Measurements from ENCODE around the gene HPX. TPM values are rescaled to one million over a fixed set of nuclear protein-coding genes. Genes with fewer than 3 reads are reported as not detected.

HPX gene
- total RNA-seq, 1 donor from 2014 or later: 0.51 TPM

DNA sequence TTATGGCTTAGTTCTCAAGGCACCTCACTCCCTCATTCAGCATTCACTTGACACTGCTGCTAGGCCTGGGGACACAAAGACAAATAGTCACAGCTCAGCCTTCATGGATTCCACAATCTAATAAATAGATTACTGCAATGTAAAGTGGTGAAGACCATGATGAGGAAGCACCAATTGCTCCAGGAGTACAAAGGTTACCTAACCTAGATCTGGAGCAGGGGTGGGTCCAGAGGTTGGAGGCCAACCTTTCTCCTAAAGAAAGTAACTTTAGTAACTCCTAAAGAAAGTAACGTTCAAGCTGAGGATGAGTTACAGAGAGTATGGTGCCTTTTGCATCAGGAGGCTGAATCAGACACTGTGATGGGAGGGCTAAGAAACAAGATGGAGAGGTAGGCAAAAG, 28.8 kb upstream of the HPX start:
- intact Hi-C loops (cut with micrococcal nuclease): no loop called here

GRCh38 chr11:6468712-6469495, 28.1 kb upstream of the HPX start:
- intact Hi-C loops (cut with micrococcal nuclease): no loop called here

DNA sequence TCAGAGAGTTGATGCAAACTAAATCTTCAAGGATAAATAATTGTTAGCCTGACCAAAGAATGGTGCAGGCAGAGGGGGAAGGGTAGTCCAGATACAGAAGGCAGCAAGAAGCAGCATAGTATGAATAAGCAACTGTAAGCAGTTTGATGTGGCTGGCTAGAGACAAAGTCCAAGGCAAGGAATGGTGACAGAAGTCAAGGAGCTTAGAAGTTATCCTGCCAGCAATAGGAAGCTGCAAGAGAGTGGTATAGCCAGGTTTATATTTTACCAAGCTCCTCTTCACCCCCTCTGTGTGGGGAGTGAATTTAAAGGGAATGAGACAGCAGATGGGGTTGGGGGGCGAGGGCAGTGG, 18.3 kb upstream of the HPX start:
- intact Hi-C loops (cut with micrococcal nuclease): no loop called here

DNA sequence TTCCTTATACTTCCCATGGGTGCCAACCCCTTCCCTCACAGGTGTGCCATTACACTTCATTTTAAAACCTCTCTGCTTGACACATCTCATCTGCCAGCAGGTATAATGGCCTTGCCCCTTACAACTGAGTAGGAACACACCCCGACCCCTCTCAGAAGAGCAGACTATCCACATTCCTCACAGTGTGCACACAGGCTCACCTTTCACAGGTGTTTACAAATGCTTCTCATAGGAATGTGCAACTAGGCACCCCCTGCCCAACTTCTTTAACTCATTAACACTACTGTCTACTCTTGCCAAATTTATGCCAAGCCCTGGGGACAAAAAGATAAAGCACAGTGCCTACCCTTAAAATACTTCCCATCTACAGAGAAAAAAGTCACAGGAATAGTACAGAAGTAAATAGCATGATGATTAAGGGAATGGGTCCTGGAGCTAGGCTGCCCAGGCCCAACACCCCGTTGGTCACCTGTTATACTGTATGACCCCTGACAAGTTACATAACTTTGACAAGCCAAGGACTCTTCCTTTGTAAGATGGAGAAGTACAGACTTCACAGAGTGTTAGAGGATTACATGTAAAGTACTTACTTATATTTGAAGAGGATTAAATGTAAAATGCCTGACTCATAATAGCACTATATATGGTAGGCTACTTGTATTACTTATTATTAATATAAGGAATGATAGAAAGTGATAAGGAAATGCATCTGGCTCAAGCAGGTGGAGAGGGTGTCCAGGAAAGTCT, 17.7 kb upstream of the HPX start:
- intact Hi-C loops (cut with micrococcal nuclease): no loop called here

GRCh38 chr11:6457581-6458320, 17.0 kb upstream of the HPX start:
- intact Hi-C loops (cut with micrococcal nuclease): no loop called here

- intact Hi-C loops (cut with micrococcal nuclease): no loop called here
Measured at GRCh38 chr11:6456361-6457073, 15.7 kb upstream of the HPX start.

- intact Hi-C loops (cut with micrococcal nuclease): no loop called here
Measured at GRCh38 chr11:6455070-6455469, 14.3 kb upstream of the HPX start.

DNA sequence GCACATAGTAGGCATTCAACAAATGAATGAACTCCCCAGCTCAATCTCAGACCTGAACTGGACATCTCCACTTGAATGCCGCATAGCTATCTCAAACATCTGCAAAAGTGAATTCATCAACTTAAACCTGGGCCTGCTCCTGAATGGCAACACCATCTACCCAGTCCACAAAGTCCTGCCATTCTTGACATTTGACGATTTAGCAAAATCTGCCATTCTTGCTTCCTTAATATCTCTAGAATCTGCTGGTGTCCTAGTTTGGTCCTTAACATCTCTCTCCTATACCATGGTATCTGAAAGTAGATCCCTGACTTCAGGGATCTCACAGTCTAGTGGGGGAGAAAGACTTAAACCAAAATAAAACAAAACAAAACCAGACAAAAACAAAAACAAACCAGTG, 12.4 kb upstream of the HPX start:
- intact Hi-C loops (cut with micrococcal nuclease): no loop called here

- intact Hi-C loops (cut with micrococcal nuclease): no loop called here
Measured at GRCh38 chr11:6452219-6452618, 11.4 kb upstream of the HPX start.

DNA sequence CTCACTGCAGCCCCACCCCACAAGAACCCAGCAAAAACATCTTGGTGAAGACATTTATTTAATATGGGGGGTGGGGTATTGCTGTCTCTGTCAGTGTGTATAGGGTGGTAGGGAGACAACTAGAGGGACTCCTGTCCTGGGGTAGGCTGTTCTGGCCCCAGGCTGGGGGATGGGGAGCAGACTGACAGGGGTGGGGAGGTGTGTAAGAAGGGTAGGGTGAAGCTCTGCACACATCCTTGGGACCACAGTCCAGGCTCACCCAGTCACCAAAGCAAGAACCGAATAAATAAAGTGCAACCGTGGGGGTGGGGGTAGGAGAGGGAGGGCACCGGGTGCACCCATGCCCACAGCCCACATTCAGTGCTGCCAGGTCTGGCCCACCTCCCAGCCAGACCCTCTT, 7.8 kb upstream of the HPX start:
- intact Hi-C loops (cut with micrococcal nuclease): no loop called here

GRCh38 chr11:6443269-6444003, 2.6 kb upstream of the HPX start:
- intact Hi-C loops (cut with micrococcal nuclease): loop anchor here (1.0 to 2.0 kb wide), 6 partner anchors 24 to 64 kb away; partner anchors contain the start of genes APBB1, ARFIP2, SMPD1 and TIMM10B

- intact Hi-C loops (cut with micrococcal nuclease): loop anchor here (2.0 kb wide), 1 partner anchor 38 kb away; the partner anchor contains the start of genes ARFIP2 and TIMM10B
Measured at GRCh38 chr11:6442441-6442840, 1.7 kb upstream of the HPX start.

DNA sequence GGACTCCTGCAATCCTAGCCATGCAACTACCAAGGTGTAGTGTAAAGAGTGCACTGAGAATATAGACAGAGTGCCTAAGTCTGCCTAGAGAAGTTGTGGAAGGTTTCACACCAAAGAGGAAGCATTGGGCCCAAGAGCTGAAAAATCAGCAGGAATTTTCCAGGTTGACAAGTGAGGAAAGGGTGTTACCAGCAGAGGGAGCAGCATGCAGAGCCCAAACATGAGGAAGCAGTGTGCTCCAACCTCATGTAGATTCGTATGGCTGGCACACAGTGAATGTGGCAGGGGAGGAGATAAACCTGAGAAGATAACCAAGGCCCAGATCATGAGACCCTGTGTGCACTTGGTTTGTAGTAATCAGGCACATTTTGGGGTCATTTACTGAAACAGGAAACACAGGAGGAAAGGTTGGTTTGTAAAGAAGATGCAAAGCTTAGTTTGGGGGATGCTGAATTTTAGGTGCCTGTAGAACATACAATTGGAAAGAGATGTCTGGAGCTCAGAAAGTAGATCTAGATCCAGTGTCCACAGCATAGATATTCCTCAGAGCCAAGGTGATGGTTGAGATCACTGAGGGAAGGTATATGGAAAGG, 1.7 kb downstream of the HPX start:
- intact Hi-C loops (cut with micrococcal nuclease): loop anchor here (1.0 to 2.0 kb wide), 4 partner anchors 20 to 316 kb away; partner anchors contain the start of gene APBB1

DNA sequence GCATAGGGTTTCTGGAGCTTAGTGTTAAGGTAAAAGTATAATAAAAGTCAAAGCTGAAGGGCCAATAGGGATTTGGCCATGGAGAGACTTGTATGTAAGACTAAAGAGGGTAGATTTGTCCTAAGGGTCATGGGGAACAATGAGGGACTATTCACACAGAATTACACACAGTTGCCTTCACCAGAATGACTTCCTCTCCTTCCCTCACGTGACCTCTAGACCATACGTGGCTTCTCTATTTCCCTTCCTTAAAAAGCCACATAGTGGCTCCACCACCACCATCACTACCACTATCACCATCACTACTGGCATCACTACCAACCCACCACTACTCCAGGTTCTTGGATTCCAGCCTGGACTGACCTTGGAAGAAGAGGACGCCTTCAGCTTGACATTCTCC, 2.8 kb downstream of the HPX start:
- intact Hi-C loops (cut with micrococcal nuclease): loop anchor here (1.0 to 2.0 kb wide), 3 partner anchors 19 to 317 kb away; partner anchors contain the start of gene APBB1

DNA sequence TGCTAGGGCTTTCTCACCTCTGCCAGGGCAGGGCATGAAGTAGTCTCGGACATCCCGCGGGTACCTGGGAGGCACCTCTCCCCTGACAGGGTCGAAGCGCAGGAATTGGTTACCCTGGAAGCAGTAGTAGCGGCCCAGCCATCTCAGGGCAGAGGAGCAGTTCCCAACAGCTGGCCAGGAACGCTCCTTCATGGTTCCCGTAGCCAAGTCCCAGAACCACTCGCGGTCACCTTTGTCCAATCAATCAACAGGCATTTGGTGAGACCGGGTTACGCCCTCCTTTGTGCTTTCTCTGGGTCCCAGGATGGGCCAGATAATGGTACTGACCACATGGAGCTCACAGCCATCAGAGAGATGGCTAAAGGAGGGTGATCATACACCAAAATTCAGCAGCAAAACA, 3.4 kb downstream of the HPX start:
- intact Hi-C loops (cut with micrococcal nuclease): no loop called here

DNA sequence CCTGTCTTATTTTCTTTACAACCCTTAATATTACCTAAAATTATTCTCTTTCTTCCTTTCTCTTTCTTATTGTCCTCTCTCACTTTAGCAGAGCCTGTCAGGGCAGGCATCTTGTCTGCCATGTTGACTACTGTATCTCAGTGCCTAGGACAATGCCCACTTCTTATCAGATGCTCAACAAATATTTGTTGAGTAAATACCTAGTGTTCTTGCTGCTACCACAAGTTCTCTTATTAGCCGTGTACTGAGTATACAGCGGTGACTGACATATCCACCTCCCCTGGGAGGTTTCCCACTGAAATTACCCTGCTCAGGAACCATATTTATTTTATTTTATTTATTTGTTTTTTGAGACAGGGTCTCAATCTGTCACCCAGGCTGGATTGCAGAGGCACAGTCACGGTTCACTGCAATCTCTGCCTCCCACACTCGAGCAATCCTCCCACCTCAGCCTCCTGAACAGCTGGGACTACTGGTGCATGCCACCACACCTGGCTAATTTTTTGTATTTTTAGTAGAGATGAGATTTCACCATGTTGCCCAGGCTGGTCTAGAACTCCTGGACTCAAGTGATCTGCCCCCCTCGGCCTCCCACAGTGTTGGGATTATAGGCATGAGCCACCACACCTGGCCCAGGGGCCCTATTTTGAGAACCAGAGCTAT, 6.7 kb downstream of the HPX start:
- intact Hi-C loops (cut with micrococcal nuclease): no loop called here

DNA sequence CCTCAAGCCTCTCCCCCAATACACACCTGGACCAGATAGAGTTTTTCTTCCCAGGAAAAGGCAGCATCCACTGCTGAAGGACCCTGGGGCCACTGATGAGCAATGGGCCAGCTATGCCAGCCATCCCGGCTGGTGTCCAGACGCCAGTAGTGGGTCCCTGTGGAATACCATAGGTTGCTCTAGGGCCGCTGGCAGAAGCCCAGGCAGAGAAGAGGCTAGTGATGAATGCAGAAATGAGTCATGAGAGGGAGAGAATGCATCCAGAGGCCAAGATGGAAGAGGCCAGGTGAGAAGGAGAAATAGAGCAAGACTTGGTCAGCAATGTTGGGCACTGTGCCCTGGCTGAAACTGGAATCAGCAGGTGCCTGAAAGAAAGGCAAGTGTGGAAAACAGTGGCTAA, 8.9 kb downstream of the HPX start:
- intact Hi-C loops (cut with micrococcal nuclease): no loop called here

GRCh38 chr11:6427516-6427915, 13.3 kb downstream of the HPX start:
- intact Hi-C loops (cut with micrococcal nuclease): no loop called here

GRCh38 chr11:6420677-6421076, 20.1 kb downstream of the HPX start:
- intact Hi-C loops (cut with micrococcal nuclease): no loop called here

Data from T-helper 1 cell treated with Interleukin-12 subunit alpha and Interleukin-12 subunit beta and Interleukin-4 antibody, amounts not matched to agents 30 ng/mL and 1 ng/mL, for 36 hours (primary cell).